T47D (cell line): ENCODE measurements around the gene MYG1.
A peak's percentile ranks its signal among the peaks of the same experiment; 100 is the strongest.

Source experiments
- DNase-seq, 2 experiments: peaks; one replicate each; pipeline versions ENCODE4 v3.0.0 to v3.0.0-alpha.2; 2011 to 2012; ENCODE audit warnings: low read depth in 1 of 2, low spot score in 1 of 2
- JUND ChIP-seq: IDR thresholded peaks from 2 replicates; pipeline ENCODE4 v1.6.1; 2012; ENCODE audit warnings: low read depth
- in situ Hi-C: cut with HindIII; loops from 2 replicates; pipeline ENCODE4 v1.10.0; 2016; ENCODE audit warnings: low sequenced_read_pairs, low pct_unique_long_range_greater_than_20kb

The MYG1 gene

GRCh38 chr12:53267999-53268629, 31.4 kb upstream of the MYG1 start, which contains the start of gene ESPL1:
ESPL1 (plus strand) TSS chr12:53268299; CDS start chr12:53268767, 468 bp downstream.
- in situ Hi-C loops = no loop called here
- peak; percentile 83 to 85 for DNase-seq
- TF ChIP-seq JUND = no peak

GRCh38 chr12:53268630-53269562, 30.6 kb upstream of the MYG1 start:
- in situ Hi-C loops = no loop called here
- TF ChIP-seq JUND = no peak
- DNase-seq = no peak

- DNase-seq = no peak
- no peak for TF ChIP-seq JUND
- in situ Hi-C loops = no loop called here
These were observed 25.1 kb upstream of the MYG1 start for GRCh38 chr12:53274445-53274844.

GRCh38 chr12:53276511-53276910, 23.0 kb upstream of the MYG1 start:
- in situ Hi-C loops = no loop called here
- no peak for TF ChIP-seq JUND
- DNase-seq = no peak

- in situ Hi-C loops = no loop called here
These were observed 21.5 kb upstream of the MYG1 start for GRCh38 chr12:53277981-53278380.

GRCh38 chr12:53279283-53279869, 20.1 kb upstream of the MYG1 start:
- TF ChIP-seq JUND = no peak

More at GRCh38 chr12:53277981-53278380, 21.5 kb upstream of the MYG1 start:
- DNase-seq = no peak
- TF ChIP-seq JUND = no peak

GRCh38 chr12:53279888-53280498, 19.5 kb upstream of the MYG1 start:
- in situ Hi-C loops = no loop called here
- peak in 1 of 2 experiments; percentile 61 for DNase-seq
- no peak for TF ChIP-seq JUND

More at GRCh38 chr12:53279283-53279869, 20.1 kb upstream of the MYG1 start:
- no peak for DNase-seq
- in situ Hi-C loops = no loop called here

GRCh38 chr12:53286448-53286847, 13.0 kb upstream of the MYG1 start:
- in situ Hi-C loops = no loop called here
- no peak for TF ChIP-seq JUND
- no peak for DNase-seq

- TF ChIP-seq JUND = no peak
- DNase-seq = peak; percentile 70 to 71
- in situ Hi-C loops = no loop called here
These were observed 11.7 kb upstream of the MYG1 start for GRCh38 chr12:53287741-53288216.

GRCh38 chr12:53288322-53288721, 11.2 kb upstream of the MYG1 start:
- in situ Hi-C loops = no loop called here
- TF ChIP-seq JUND = no peak
- no peak for DNase-seq

GRCh38 chr12:53289891-53290290, 9.6 kb upstream of the MYG1 start:
- in situ Hi-C loops = no loop called here
- DNase-seq = no peak
- no peak for TF ChIP-seq JUND

- in situ Hi-C loops = no loop called here
- TF ChIP-seq JUND = no peak
- DNase-seq = no peak
These were observed 8.8 kb upstream of the MYG1 start for GRCh38 chr12:53290661-53291060.
